Stimulated activated CD8-positive, alpha-beta memory T cell treated with anti-CD3 and anti-CD28 coated beads, Interleukin-4, amount 100 ng/mL, for 1 hour (primary cell): ENCODE results near the gene PRICKLE4.
A peak's percentile ranks its signal among the peaks of the same experiment; 100 is the strongest.

ENCODE experiments used
- DNase-seq, 2 donors: peaks; one replicate each; pipeline ENCODE4 v3.0.0-alpha.2; 2020; ENCODE audit warnings: low read depth in 2 of 2, low spot score in 1 of 2

PRICKLE4 gene, protein sequence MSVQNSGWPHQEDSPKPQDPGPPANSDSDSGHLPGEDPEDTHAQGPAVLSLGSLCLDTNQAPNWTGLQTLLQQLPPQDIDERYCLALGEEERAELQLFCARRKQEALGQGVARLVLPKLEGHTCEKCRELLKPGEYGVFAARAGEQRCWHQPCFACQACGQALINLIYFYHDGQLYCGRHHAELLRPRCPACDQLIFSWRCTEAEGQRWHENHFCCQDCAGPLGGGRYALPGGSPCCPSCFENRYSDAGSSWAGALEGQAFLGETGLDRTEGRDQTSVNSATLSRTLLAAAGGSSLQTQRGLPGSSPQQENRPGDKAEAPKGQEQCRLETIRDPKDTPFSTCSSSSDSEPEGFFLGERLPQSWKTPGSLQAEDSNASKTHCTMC

GRCh38 chr6:41780551-41781365, at the start of gene PRICKLE4:
Gene PRICKLE4, plus strand, starts transcription at chr6:41780782. Its CDS starts 2,692 bp downstream, at chr6:41783474.
- no peak for DNase-seq

DNA sequence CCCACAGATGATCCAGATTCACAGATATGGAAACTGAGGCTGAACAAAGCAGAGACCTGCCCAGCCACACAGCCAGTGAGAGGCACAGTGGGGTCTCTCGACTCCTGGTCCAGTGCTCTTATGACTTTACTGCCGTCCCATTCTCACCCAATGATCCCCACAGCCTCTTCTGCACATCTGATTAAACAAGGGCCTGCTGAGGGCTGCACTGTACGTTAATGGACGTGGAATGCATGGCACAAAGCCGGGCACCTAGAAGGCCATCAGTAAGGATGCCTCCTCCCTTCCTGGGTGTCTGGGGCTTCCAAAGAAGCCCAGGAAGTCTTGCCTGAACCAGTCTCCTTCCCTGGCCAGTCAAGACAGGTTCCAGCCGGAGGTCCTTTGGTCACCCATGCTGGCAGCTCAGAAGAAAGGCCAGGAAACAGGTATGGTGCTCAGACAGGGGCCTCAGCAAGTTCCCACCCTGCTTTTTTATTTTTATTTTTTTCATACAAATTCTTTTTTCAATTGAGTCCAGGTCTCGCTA, 49.0 kb upstream of the PRICKLE4 start:
- DNase-seq = no peak

- no peak for DNase-seq
Observed at GRCh38 chr6:41732149-41732548, 48.4 kb upstream of the PRICKLE4 start.

DNA sequence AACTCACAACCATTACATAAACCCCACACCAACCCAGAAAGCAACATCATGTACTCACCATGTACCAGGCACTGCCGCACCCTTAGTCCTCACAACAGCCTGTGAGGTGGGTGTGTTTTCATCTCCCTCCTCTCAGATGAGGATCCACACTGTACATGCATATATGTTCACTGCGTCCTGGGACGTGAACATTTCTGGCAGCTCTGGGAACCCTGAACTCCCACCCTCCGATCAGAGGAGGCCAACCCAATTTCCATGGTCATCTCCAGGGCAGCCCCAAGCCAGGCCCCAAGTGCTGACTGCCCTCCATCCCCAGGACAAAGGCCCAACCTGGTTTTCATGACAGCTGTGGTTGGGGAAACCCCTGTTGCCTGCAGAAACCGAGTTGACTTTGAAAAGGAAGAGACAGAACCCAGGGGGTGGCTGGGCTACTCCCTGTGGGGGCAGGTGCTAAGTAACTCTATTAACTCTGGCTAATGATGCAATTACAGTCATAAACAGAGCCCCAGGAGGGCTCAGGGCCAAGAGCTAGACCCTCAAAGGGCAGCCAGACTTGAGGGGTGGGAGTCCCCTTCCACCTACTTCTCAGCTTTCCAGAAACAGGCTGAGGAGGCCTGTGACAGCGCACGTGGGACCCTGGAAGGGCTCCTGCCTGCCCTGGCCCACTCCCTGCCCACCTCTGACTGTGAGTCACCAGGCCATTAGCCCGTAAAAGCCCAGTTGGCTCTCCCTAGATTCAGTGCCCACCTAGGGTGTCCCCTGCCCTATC, 47.8 kb upstream of the PRICKLE4 start:
- peak; percentile 34 for DNase-seq

DNA sequence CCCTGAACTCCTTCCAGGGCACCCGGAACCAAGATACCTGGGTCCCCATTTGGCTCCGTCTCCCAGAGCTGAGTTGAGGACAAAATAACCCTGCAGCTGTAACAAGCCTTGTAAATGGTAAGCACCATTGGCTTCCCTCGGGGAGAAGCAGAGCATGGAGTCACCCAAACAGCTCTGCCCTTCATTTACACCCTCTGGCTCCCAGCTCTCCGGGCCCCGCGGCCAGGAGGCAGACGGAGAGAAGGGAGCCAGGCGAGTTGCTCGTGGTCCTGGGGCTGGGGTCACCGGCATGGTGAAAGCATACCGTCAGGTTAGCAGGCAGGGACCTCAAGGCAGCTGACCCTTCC, 47.2 kb upstream of the PRICKLE4 start:
- no peak for DNase-seq

DNA sequence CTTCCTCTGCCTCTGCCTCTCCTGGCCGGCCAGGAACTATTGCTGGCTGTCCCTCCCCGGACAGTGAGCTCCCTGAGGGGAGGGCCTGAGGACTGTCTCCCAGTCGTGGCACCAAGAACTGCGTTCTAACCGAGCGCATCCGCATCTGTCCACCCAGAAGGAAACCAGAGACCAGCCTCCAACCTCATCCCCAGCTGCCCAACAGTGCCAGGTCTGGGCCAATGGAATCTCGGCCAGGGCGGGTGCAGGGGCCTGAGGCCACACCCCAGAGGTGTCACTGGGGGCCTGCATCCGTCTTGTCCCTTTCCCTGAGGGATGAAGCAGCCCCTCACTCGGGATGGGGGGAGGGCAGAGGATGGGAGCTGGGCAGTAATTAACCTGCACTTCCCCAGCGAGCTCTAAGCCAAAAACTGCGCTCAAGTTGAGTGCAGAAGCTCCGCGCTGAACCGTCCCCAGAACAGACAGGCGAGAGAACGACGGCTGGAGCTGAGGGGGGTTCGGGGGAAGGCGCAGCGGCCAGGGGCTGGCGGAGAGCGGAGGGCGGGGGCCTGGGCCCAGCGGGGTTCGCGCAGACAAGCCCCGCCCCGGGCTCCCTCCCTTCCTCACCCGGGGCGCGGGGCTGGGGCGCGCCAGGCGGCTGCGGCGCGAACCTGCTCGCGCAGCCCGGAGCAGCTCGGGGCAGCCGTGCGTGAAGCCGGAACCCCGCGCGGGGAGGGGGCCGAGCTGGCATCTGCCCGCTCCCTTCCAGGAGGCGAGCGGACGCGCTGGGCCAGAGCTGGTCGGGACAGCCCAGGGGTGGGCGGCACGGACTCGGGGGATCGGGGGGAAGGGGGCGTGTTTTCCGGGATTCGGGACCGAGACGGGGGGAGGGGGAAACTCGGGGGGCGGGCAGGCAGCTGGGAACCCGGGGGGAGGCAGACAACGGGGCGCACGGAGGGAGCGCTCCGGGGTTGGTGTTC, 46.6 kb upstream of the PRICKLE4 start:
- DNase-seq = peak; percentile 35 to 37

DNA sequence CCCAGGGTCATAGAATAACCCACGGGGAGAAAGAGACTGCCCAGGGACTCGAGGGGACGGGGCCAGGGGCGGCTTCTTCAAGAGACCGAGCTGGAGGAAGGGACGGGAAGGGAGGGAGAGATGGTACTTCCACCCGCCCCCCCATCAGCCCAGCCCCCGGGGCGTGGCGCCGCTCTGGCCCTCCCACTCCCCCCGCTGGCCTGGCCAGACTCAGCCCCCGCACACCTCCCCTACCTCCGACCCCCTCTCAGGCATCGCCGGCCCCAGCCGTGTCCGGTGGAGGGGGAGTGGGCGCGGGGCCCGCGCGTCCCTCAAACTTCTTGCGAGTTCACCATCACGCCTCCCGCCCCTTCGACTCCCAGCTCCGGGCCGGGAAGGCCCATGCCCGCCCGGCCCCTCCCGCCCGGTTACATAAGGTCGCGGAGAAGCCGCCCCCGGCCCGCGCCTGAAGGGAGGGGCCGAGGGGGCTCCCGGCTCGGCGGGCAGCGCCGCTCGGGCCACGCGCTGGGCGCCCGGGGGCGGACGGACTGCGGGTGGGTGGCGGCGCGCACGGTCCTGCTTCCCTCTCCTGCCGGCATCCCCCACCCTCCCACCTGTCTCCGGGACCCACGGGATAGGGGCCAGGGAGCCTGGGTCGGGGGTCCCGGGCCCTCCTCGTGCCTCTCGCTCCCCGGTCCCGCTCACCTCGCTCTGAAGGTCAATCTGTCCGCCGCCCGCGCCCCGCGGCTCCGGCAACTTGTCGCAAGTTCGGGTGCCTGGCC, 45.7 kb upstream of the PRICKLE4 start:
- peak; percentile 41 to 62 for DNase-seq

DNA sequence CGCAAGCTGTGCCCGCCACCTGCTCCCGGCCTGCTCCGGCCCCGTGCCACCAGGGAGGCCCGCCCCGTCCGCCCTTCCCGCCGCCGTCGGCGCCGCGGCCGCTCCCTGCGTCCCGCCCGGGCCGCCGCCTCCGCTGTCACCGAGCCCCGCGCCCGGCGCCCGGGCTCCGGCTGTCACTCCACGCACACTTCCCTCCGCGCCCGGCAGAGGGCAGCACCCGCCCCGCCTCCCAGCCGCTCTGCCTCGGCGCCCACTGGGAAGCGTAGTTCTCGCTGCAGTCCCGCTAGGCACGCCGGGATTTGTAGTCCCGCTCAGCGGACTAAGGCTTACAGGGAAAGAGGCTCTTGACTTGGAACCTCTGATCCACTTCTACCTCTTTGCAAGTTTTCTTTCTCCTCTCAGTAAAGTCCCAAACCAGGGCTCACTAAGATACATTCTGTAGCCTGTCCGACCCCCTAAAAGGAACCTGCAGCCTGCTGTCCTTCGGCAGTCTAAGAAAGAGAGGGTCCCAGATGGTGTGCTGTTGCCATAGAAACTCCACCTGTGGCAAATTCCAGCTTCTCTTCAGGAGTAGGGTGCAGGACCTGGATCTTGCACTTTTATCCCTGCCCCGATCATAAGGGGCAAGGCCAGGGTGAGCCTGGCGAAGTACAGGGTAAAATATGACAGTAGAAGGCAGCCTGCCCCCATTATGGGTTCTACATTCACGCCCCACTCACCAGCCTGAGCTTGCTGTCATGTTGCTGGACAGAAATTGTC, 45.0 kb upstream of the PRICKLE4 start, which contains the start of gene TFEB:
TFEB (minus strand) TSS at position 182 of the 759 bp plus-strand sequence. CDS start 44,395 bp downstream, outside the sequence.
- DNase-seq = peak; percentile 85 to 88

DNA sequence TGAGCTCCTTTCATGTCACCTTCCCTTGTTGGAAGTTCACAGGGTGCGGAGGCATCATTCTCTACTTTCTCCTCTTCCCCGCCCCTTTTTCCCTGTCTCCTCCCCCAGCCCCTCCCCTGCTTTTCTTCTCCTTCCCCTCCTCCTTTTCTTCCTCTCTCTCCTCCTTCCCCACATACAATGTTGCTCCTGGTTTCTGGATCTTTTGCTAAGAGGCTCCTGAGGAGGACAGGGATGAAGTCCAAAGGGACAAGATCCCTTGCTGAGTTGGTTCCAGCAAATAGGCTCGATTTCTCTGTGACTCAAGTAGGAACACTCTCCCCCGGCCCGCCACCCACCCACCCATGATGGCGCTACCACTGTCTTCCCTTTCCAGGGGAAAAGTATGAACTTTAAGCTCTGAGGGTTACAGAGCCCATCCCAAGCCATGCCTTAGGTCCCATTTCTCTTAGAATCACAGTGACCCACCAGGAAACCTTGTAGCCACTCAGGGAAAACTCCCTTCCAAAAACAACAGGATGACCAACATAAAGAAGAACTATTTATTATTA, 44.3 kb upstream of the PRICKLE4 start:
- DNase-seq = no peak

DNA sequence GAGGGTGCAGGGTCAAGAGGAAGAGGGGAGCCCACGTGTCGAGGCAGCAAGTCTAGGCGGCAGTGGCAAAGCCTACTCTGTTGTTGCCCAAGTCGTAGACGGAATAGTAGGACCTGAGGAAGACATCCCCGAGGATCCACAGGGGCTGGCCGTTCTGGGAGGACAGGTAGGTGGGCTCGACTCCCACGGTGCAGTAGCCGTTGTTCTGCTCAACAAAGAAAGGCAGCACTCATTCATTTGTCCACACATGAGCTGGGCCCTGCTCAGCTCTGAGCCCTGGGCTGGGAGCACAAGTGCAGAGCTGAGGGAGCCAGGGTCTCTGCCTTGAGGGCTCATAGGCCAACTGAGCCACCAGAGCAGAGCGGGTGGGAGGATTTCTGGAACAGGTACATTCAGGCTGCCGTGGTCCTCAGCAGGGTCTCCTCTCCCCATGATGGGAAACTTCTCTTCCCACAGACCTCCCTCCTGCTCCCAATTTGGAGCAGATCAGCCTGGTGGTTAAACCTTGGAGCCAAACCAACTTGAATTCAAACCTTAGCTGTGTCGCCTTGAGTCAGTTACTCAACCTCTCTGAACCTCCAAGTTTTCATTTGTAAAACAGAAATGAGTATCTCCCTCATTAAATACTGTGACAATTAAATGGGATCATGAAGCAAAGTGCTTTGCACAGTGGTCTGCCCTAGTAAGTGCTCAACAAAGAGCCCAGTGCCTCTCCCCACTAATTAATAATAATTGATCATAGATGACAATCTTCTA, 43.6 kb upstream of the PRICKLE4 start:
- no peak for DNase-seq

DNA sequence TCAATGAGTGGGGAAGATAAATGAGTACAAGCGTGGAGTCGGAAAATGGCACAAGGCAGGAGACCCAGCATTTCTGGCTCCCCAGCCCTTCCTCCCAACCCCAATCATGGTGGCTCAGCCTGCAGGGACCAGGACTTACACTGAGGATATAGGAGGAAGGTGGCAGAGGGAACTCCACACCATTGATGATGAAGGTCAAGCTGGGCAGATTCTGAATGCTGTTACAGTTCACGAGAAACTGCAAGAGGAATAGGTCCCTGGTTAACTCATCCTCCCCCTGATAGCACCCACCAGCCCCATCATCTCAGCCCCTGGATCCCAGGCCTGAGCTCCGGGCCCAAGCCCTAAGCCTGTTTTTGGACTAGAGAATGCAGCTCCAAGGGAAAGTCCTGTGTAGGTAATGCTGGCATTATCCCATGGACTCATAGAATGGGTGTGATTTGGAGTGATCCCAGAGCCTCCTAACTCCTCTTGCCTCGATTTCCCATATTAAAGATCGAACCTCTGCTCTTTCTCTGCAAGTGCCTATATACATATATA, 42.9 kb upstream of the PRICKLE4 start:
- DNase-seq = no peak

- no peak for DNase-seq
Observed at GRCh38 chr6:41739041-41739440, 41.5 kb upstream of the PRICKLE4 start.

- no peak for DNase-seq
Observed at GRCh38 chr6:41740366-41741162, 40.0 kb upstream of the PRICKLE4 start.

GRCh38 chr6:41741625-41742490, 38.7 kb upstream of the PRICKLE4 start:
- DNase-seq = no peak

DNA sequence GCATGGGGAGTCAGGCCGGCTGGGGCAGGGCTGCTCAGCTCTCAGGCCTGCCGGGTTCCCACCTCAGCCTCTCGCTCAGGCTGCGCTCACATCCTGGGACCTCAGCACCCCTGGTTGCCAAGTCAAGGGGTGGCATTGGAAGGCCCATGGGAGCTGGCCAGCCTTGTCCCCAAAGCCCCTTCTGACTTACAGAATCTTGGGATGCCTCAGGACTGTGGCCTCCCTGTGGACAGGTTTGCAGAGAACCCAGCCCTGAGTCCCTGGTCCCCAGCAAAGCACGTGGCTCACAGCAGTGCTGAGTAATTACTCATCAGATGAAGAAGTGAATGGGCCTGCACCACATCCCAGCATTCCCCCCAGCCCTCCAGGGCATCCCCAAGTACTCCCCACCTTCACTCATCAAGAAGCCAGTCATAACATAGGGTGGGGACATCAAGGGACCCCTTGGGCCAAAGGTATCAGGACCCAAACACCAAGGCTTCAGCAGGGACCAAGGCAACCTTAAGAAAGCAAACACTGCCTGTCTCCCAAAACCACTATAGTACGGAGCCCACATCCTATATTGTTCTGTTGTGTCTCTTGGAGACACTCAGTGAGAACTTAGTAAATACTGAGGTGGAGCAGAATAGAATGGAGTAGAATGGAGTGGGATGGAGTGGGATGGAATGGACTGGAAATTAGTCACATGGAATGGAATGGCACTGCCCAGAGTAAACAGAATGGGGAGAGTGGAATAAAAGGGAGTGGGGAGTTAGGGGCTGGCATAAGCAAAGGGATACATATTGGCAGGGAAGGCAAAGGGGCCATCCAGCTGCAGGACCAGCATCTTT, 37.0 kb upstream of the PRICKLE4 start:
- DNase-seq = no peak
